BJ (cell line): Measurements from ENCODE around the gene WDR64. TPM values are rescaled to one million over a fixed set of nuclear protein-coding genes. Genes with fewer than 3 reads are reported as not detected.

Experiments
- CTCF ChIA-PET: fragments of 350-600 bp; formaldehyde crosslinking; extraction: SDS; loops from one replicate; lab custom pipeline; 2021; ENCODE audit warnings: antibody characterized with exemption, inconsistent platforms; lab: Yijun Ruan, JAX
- POLR2A ChIA-PET: fragments of 300-600 bp; sonication (Branson Sonifier 250); formaldehyde crosslinking; extraction: SDS; loops from one replicate; lab custom pipeline; 2021; ENCODE audit warnings: antibody characterized with exemption; lab: Charles Lee
- DNase-seq: peaks from one replicate; pipeline ENCODE4 v3.0.0-alpha.2; 2011; ENCODE audit warnings: low read depth
- H3K27me3 ChIP-seq: 2 replicates; pipeline ENCODE4 v1.6.0; 2011; ENCODE audit warnings: low read length; ENCODE audit not compliant: control insufficient read depth, insufficient read depth
- H3K36me3 ChIP-seq: 2 replicates; pipeline ENCODE4 v1.5.1; 2011; ENCODE audit warnings: low read length; ENCODE audit not compliant: control insufficient read depth, insufficient read depth
- H3K4me3 ChIP-seq: 2 replicates; pipeline ENCODE4 v1.5.1; 2011; ENCODE audit warnings: low read depth, mild to moderate bottlenecking, control low read depth, low read length
- CTCF ChIP-seq: IDR thresholded peaks from 2 replicates; pipeline ENCODE4 v1.5.1; 2011; ENCODE audit warnings: low read depth, mild to moderate bottlenecking, control low read depth, inconsistent platforms, low read length, moderate library complexity; ENCODE audit not compliant: insufficient read depth
- polyA plus RNA-seq: library from polyadenylated mRNA; depleted of rRNA; stranded (reverse); fragments of >200 nt; gene quantifications from 2 replicates; pipeline ENCODE4 v1.2.3, GENCODE V29; 2011

Gene WDR64
- polyA plus RNA-seq, 1 experiment = not detected

DNA sequence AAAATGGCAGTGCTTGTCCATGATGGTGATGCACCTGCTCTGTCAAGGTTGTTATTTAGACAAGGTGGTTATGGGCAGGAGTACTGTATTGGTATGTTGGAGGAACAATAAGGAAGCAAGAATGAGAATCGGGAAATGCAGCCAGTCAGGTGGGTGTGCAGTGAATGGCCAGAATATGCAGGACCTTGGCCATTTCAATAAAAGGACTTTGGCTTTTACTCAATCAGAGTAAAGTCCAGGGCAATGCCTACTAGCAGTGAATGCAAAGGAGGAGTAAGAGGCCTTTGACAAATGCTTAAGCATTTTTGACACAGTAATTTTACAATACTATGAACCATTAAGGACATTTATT is 9.5 kb upstream of the WDR64 start:
- H3K4me3 ChIP-seq = no peak overlapping the region
- no peaks in the 10 kb centered on the region for H3K36me3 ChIP-seq
- POLR2A ChIA-PET = no interaction called here
- TF ChIP-seq CTCF = no peak
- no peaks in the 10 kb centered on the region for H3K27me3 ChIP-seq
- no peak for DNase-seq
- CTCF ChIA-PET = interaction anchor here (2.2 kb wide), 1 partner anchor 10 kb away, joined by 6 read pairs; no protein-coding TSS in a partner anchor

DNA sequence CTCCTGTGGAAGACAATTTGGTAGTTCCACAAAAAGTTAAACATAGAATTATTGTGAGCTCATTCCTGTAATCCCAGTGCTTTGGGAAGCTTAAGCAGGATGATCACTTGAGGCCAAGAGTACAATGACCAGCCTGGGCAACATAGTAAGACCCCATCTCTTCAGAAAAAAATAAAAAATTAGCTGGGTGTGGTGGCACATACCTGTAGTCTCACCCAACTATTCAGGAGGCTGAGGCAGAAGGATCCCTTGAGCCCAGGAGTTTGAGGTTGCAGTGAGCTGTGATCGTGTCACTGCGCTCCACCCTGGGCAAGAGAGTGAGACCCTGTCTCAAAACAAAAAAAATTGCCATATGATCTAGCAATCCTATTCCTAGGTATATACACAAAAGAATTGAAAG is 7.8 kb upstream of the WDR64 start:
- no peak for TF ChIP-seq CTCF
- DNase-seq = no peak
- POLR2A ChIA-PET = no interaction called here
- no peaks in the 10 kb centered on the region for H3K36me3 ChIP-seq
- H3K27me3 ChIP-seq = no peaks in the 10 kb centered on the region
- CTCF ChIA-PET = interaction anchor here (0.6 kb wide), 1 partner anchor 62 kb away, joined by 3 read pairs; no protein-coding TSS in a partner anchor
- H3K4me3 ChIP-seq = no peak overlapping the region

- POLR2A ChIA-PET = interaction anchor here (0.6 kb wide), 1 partner anchor 122 kb away, joined by 8 read pairs; no protein-coding TSS in a partner anchor
- CTCF ChIA-PET = no interaction called here
These were observed 6.9 kb upstream of the WDR64 start for GRCh38 chr1:241645199-241645598.

GRCh38 chr1:241646201-241646600 is 5.9 kb upstream of the WDR64 start:
- CTCF ChIA-PET = interaction anchor here (2.2 kb wide), 1 partner anchor 11 kb away, joined by 7 read pairs; no protein-coding TSS in a partner anchor
- TF ChIP-seq CTCF = no peak
- Histone ChIP-seq H3K36me3 (no peaks in the 10 kb centered on the region), H3K4me3 (no peak overlapping the region), H3K27me3 (no peaks in the 10 kb centered on the region)
- no peak for DNase-seq
- POLR2A ChIA-PET = no interaction called here

More at GRCh38 chr1:241645199-241645598, 6.9 kb upstream of the WDR64 start:
- H3K36me3 ChIP-seq = no peaks in the 10 kb centered on the region
- H3K27me3 ChIP-seq = no peaks in the 10 kb centered on the region
- DNase-seq = no peak
- TF ChIP-seq CTCF = no peak
- H3K4me3 ChIP-seq = no peak overlapping the region

- ChIA-PET CTCF (interaction anchor here (2.2 kb wide), 1 partner anchor 10 kb away, joined by 7 read pairs; no protein-coding TSS in a partner anchor), POLR2A (no interaction called here)
- Histone ChIP-seq H3K4me3 (no peak overlapping the region), H3K27me3 (no peaks in the 10 kb centered on the region), H3K36me3 (no peaks in the 10 kb centered on the region)
- no peak for DNase-seq
- no peak for TF ChIP-seq CTCF
These were observed 4.4 kb upstream of the WDR64 start for GRCh38 chr1:241647658-241648057.
